Activated effector memory CD4-positive, alpha-beta T cell treated with anti-CD3 and anti-CD28 coated beads, Interleukin-2, amount 50 U/mL, for 16 hours (primary cell): ENCODE results near the gene FLT4.

Experiments used
- DNase-seq: peaks from one replicate; pipeline ENCODE4 v3.0.0-alpha.2; 2020

FLT4 gene

GRCh38 chr5:180625125-180625790, 24.1 kb downstream of the FLT4 start:
- DNase-seq: no peak

- DNase-seq: no peak
These were observed 24.8 kb downstream of the FLT4 start for GRCh38 chr5:180624587-180624986.

DNA sequence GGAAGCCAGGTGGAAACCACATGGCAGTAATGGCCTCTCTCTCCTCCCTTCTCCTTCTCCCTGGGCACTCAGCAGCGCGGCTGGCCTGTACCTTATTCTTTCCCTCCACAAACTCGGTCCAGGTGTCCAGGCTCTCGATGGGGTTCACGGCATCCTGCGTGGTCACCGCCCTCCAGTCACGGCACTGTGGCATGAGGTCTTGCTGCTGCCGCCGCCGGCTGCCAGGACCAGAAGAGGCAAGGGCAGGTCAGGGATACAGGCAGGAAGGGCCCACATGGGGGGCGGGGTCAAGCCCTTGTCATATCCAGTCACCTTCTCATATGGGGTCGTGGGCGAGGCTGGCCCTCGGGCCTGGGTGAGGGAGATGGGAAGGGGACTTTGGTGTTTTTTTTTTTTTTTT, 25.6 kb downstream of the FLT4 start:
- DNase-seq: no peak

DNA sequence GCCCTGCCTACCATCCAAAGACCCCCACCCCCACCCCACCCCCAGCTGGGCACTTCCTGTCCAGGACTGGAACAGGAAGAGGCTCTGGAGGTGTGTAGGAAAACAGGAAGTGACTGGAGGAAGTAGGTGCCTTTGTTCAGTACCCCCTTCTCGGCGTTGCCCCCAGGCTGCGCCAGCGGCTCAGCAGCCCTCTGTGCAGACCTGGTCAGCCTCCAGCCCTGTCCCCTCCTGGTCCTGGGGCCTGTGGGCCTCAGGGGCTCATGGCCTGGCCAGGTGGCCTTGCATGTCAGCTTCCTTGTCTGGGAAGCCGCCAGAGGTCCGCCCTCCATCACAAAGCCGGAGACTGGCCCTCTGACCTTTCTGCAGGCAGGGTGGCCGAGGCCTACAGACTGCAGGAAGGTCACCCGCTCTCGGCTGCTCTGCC, 26.0 kb downstream of the FLT4 start:
- no peak for DNase-seq

DNA sequence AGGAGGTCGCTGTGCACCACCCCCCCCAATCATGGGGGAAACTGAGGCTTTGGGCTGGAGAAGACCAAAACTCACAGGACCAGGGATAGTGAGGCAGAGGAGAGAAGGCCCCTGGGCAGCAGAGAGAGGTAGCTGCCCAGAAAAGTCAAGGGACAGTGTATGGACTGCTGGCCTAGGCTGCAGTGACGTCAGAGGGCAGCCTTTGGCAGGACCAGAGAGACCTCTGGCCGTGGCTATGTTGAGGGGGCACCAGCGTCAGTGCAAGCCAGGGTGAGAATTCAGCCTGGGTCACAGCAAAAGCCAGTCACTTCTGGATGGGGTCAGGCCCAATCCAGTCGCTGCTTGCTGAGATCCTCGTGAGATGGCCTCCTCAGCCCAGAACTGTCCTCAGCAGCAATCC, 26.5 kb downstream of the FLT4 start:
- no peak for DNase-seq

DNA sequence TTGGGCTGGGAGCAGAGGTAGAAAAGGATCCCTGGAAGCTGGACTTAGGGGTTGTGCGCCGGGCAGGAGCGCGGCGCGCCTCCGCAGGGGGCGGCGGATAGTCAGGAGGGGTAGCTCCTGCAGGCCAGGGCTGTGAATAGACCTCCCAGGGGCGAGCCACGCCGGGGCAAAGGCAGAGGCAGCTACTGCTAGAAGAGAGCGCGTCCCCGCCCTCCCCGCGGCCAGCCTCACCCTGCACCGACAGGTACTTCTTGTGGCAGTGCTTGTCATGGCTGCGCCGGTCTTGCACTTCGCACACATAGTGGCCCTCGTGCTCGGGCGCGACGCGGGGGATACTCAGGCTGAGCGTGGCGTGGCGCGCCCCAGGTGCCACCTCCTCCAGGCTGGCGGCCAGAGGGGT, 28.1 kb downstream of the FLT4 start:
- no peak for DNase-seq

- DNase-seq: no peak
These were observed 29.4 kb downstream of the FLT4 start for GRCh38 chr5:180620014-180620413.

- DNase-seq: no peak
These were observed 29.9 kb downstream of the FLT4 start for GRCh38 chr5:180619563-180619915.

DNA sequence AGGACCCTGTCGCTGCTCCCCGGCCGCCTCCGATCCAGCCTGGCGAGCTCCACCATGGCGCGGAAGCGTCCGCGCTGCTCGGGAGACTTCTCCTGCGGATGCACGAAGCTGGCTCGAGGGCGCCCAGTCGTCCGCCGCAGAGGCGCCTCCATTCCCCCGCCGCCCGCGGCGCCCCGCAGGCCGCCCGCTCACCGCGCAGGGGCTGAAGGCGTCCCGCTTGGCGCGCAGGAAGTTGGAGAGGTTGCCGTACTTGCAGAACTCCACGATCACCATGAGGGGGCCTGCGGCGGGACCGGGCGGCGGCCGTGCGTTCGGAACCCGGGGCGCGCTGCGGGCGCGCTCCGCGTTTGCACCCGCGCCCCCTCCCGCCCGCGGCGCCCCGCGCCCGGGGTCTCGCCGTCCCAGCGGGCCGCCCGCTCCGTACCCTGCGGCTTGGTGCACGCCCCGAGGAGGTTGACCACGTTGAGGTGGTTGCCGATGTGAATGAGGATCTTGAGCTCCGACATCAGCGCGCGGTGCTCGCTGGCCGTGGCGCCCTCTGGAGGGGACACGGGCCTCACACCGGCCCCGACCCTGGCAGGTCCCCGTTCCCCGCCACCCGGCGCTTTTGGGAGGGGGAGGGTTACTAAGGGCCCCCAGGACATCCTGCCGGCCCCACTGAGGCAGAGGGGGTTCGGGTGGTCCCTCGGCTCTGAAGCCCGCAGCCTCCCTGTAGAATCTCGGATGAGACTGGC, 30.4 kb downstream of the FLT4 start:
- DNase-seq: peak; percentile 70

- no peak for DNase-seq
These were observed 30.9 kb downstream of the FLT4 start for GRCh38 chr5:180618487-180618828.

DNA sequence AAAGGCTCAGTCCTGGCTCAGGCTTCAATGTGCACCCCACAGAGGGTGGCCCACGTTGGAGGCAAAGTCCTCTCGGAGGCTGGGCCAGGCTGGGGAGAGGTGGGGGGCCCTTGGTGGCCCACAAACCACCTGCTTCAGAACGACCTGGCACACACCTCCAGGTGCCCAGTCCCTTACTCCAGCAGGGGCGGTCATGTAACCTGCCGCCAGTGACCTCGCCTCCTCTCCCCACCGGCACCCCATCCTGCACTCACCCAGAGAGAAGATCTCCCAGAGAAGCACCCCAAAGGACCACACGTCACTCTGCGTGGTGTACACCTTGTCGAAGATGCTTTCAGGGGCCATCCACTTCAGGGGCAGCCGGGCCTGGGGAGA, 35.6 kb downstream of the FLT4 start:
- no peak for DNase-seq

DNA sequence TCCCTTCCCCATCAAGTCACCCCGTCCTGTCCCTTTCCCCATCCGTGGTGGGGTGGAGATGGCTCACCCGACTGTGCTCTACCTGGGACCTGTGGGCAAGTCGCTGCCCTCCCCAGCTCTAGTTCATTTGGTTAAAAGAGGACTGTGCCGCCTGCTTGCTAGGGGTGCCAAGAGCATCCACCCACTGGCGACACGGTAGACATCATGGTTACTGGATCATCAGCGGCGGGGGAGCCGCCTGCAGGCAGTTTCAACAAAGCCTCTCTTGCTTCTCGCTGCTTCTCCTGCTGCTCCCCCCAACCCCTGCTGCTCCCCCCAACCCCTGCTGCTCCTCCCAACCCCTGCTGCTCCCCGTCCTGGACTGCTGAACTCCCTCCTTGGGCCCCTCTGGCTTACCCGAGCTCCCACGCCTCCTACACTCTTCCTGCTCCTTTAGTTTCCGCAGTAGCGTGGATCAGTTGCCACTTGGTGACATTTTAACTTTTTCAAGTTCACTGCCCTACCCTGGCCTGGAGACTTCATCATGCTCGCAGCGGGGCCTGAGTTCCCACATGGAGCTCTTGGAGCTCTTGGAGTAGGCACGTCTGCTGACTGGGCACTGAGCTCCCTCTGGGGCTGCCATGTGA, 36.1 kb downstream of the FLT4 start:
- DNase-seq: no peak

DNA sequence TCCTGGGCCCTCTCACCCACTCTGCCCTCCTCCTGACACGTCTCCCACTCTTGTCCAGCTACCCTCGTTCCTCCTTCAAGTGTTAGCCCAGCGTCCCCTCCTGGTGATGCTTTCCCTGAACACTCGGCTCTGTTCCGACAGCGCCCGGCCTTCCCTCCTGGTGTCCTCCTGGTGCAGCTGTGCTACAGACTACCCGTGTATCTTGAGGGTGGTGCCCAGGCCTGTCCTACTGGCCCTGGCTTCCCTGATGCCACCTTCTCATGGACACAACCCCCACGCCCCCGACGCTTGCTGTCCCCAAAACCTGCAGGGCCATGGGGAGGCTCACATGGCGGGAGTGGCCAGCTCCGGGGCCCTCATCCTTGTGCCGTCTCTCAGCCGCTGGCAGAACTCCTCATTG, 36.7 kb downstream of the FLT4 start:
- no peak for DNase-seq

GRCh38 chr5:180611140-180611850, 38.1 kb downstream of the FLT4 start:
- DNase-seq: no peak

GRCh38 chr5:180609817-180610550, 39.4 kb downstream of the FLT4 start:
- DNase-seq: no peak

- no peak for DNase-seq
These were observed 40.0 kb downstream of the FLT4 start for GRCh38 chr5:180609386-180609785.

DNA sequence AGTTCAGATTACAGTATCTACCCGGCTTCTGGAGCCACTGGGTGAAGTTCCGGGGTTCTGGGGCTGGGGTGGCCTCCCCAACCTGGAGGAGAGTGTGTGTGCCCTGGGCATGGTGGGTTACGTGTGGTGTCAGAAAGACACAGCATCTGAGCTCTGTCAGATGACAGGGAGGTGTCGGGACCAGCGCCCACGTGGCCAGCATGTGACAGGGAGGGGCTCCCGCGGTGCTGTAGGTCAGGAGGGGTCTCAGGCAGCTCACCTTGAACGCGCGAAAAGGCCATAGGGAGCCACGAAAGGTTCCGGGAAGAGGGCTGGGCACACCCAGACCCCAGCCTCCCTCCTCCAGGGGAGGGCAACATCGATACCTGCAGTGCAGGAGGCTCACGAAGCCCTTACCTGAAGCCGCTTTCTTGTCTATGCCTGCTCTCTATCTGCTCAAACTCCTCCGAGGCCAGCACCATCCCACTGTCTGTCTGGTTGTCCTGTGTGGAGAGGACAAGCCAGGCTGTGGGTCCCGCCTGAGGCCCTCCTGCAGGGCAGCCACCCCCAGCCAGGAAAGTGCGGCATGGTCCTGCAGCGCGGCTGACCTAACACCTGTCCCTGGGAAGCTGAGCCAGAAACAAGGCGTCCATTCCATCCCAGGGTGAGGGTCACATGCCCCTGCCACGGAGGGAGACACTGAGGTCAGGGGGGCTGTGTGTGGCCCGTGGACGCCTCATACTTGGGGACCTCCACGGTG, 40.7 kb downstream of the FLT4 start:
- DNase-seq: no peak

DNA sequence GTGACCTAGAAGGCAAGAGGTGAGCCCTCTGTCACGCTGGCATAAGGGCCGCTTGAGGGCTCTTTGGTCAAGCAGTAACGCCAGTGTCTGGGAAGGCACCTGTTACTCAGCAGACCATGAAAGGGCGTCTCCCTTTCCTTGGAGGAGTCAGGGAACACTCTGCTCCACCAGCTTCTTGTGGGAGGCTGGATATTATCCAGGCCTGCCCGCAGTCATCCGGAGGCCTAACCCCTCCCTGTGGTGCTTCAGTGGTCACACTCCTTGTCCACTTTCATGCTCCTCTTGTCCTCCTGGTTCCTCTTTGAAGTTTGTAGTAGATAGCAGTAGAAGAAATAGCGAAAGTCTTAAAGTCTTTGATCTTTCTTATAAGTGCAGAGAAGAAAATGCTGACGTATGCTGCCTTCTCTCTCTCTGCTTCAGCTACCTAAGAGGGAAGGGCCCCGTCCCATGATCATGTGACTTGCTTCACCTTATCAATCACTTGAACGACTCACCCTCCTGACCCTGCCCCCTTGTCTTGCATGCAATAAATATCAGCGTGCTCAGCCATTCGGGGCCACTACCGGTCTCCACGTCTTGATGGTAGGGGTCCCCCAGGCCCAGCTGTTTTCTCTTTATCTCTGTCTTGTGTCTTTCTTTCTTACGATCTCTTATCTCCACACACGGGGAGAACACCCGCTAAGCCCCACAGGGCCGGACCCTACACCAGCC, 41.4 kb downstream of the FLT4 start:
- DNase-seq: no peak

GRCh38 chr5:180606215-180606785, 43.1 kb downstream of the FLT4 start:
- no peak for DNase-seq

DNA sequence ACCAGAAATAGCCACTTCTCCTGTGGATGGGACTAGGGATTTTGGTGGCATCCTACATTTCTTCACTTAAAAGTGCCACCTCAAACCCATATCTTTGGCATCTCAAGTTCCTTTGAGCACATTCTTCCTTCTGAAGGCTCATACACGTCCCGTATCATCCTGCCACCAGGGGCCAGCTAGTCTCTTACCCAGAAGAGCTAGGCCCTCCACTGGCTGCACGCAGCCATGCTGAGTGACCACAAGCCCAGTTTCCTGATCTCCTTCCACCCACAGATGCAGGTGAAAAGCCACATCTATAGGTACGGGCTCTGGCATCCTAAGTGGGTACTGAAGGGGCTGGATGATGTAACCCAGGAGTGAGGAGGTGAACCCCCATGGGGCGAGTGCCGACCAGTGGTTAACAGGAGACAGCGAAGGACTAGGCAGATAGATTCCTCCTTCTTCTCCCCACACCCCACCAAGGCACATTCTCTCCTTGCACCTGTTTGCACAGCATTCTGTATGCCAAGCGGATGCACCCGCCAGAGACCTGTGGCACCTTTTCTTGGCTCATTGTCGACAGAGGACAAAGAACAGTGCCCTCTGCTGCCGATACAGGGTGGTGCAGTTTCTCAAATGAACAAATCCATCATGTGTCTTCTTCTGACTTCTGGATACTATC, 43.7 kb downstream of the FLT4 start:
- DNase-seq: peak; percentile 83

DNA sequence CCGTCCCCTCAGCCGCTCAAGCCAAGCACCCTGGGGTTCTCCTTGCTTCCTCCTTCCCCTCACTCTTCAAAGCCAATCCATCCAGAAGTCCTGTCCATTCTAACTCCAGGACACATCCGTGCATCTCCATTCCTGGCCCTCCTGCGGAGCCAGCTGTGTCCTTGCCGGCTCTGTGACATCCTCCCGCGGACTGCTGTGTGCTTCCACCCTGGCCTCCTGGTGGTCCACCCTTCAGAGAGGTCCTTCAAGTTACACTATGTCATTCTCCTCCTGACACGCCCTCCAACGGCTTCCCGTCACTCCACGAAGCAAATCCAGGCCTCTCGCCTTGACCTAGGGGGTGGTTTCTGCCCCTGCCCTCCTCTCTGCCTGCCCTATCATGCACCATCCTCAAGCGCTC, 45.1 kb downstream of the FLT4 start:
- DNase-seq: peak; percentile 30
